GM19025 (cell line): Measurements from ENCODE around the gene TEX22.

ENCODE experiments used
- ATAC-seq: cut with Tn5 transposase; IDR thresholded peaks from one replicate; pipeline ENCODE4 v1.9.1; 2021; ENCODE audit warnings: mild to moderate bottlenecking, low read depth, moderate library complexity; ENCODE audit not compliant: unreplicated experiment

TEX22 gene

GRCh38 chr14:105436891-105437722, 38.8 kb downstream of the TEX22 start:
- no peak for ATAC-seq

- no peak for ATAC-seq
Measured at GRCh38 chr14:105437723-105438500, 39.6 kb downstream of the TEX22 start.

GRCh38 chr14:105439179-105439578, 40.8 kb downstream of the TEX22 start:
- no peak for ATAC-seq

- no peak for ATAC-seq
Measured at GRCh38 chr14:105439710-105440553, 41.6 kb downstream of the TEX22 start.

GRCh38 chr14:105440554-105440900, 42.2 kb downstream of the TEX22 start:
- ATAC-seq = no peak

GRCh38 chr14:105440992-105441391, 42.7 kb downstream of the TEX22 start:
- ATAC-seq = no peak

GRCh38 chr14:105442125-105442524, 43.8 kb downstream of the TEX22 start:
- ATAC-seq = no peak

GRCh38 chr14:105442834-105443233, 44.5 kb downstream of the TEX22 start:
- no peak for ATAC-seq

- ATAC-seq = no peak
Measured at GRCh38 chr14:105444859-105445258, 46.5 kb downstream of the TEX22 start.

- ATAC-seq = no peak
Measured at GRCh38 chr14:105445290-105445689, 47.0 kb downstream of the TEX22 start.

- no peak for ATAC-seq
Measured at GRCh38 chr14:105445901-105446845, 47.8 kb downstream of the TEX22 start.

GRCh38 chr14:105446971-105447370, 48.6 kb downstream of the TEX22 start:
- ATAC-seq = no peak

- no peak for ATAC-seq
Measured at GRCh38 chr14:105447651-105448640, 49.6 kb downstream of the TEX22 start.

- ATAC-seq = no peak
Measured at GRCh38 chr14:105448706-105449111, 50.4 kb downstream of the TEX22 start.

- no peak for ATAC-seq
Measured at GRCh38 chr14:105449276-105450122, 51.2 kb downstream of the TEX22 start.

- no peak for ATAC-seq
Measured at GRCh38 chr14:105450123-105450505, 51.8 kb downstream of the TEX22 start.

GRCh38 chr14:105450864-105451720, 52.8 kb downstream of the TEX22 start:
- ATAC-seq = no peak
